Endothelial cell of umbilical vein (primary cell): ENCODE results near the gene KIF4A. TPM values are rescaled to one million over a fixed set of nuclear protein-coding genes. Genes with fewer than 3 reads are reported as not detected.

ENCODE experiments used
- BruUV-seq: library from RNA; stranded (reverse); fragments of 400-500 nt; replicated peaks from 2 replicates; lab custom pipeline; 2021; lab: Mats Ljungman, UMichigan
- CTCF ChIA-PET: fragments of 300-600, 350-600 bp; sonication (Branson Sonifier 250); formaldehyde crosslinking; loops from one replicate; lab custom pipeline; 2021; ENCODE audit warnings: antibody characterized with exemption, inconsistent platforms; lab: Charles Lee
- POLR2A ChIA-PET: fragments of 300-600, 350-600 bp; sonication (Branson Sonifier 250); formaldehyde crosslinking; loops from one replicate; lab custom pipeline; 2021; ENCODE audit warnings: antibody characterized with exemption, inconsistent platforms; lab: Charles Lee
- DNase-seq: peaks from one replicate; pipeline ENCODE4 v3.0.0-alpha.2; 2011; ENCODE audit warnings: low read depth, low spot score
- FAIRE-seq: peaks from 2 replicates; lab custom pipeline; 2011; peaks lifted over from hg19 to GRCh38; lab: Jason Lieb, UNC
- H2AFZ ChIP-seq: 2 replicates; pipeline ENCODE4 v1.6.0; 2012; ENCODE audit warnings: low read depth, low read length, control low read depth, inconsistent platforms
- H3K27ac ChIP-seq: 2 replicates; pipeline ENCODE4 v1.5.1; 2011; ENCODE audit warnings: low read depth, mild to moderate bottlenecking, control low read depth, low read length, moderate library complexity; ENCODE audit not compliant: insufficient read depth
- H3K27me3 ChIP-seq, 2 experiments: 2 replicates each; pipeline versions ENCODE4 v1.6.0 to v1.6.1; 2011; ENCODE audit warnings: low read length in 2 of 2, mixed read lengths in 1 of 2; ENCODE audit not compliant: control insufficient read depth in 2 of 2, insufficient read depth in 2 of 2
- H3K36me3 ChIP-seq, 2 experiments: 2 replicates in 1 of 2; 3 replicates in 1 of 2; pipeline ENCODE4 v1.5.1; 2011; ENCODE audit warnings: low read length in 2 of 2, mild to moderate bottlenecking in 1 of 2, moderate library complexity in 1 of 2; ENCODE audit not compliant: control insufficient read depth in 2 of 2, insufficient read depth in 2 of 2; ENCODE audit errors: extremely low read depth in 1 of 2
- H3K4me1 ChIP-seq: 3 replicates; pipeline ENCODE4 v1.5.1; 2011; ENCODE audit warnings: mild to moderate bottlenecking, low read length; ENCODE audit not compliant: control insufficient read depth, insufficient read depth; ENCODE audit errors: extremely low read depth
- H3K4me2 ChIP-seq: 2 replicates; pipeline ENCODE4 v1.6.1; 2011; ENCODE audit warnings: low read length, control low read depth, mixed read lengths; ENCODE audit not compliant: insufficient read depth
- H3K4me3 ChIP-seq, 3 experiments: fragments of 200-600 bp in 1 of 3; sonication (generic), shearing (Covaris generic) in 1 of 3; replicated peaks in 1 of 3; 2 replicates each; pipeline ENCODE4 v1.5.1; 2011 to 2016; ENCODE audit warnings: control low read depth in 3 of 3, low read length in 3 of 3, mild to moderate bottlenecking in 2 of 3, inconsistent platforms in 1 of 3, low read depth in 1 of 3, moderate library complexity in 1 of 3; ENCODE audit not compliant: insufficient read depth in 1 of 3
- H3K79me2 ChIP-seq: 2 replicates; pipeline ENCODE4 v1.6.0; 2012; ENCODE audit warnings: low read length, inconsistent platforms; ENCODE audit not compliant: control insufficient read depth, insufficient read depth
- H3K9ac ChIP-seq: replicated peaks from 2 replicates; pipeline ENCODE3; 2011; ENCODE audit warnings: low read length, control low read depth; ENCODE audit not compliant: insufficient read depth; ENCODE audit errors: extremely low read depth
- H3K9me1 ChIP-seq: replicated peaks from 3 replicates; pipeline ENCODE4 v1.6.0; 2011; ENCODE audit warnings: mild to moderate bottlenecking, low read length; ENCODE audit not compliant: control insufficient read depth, insufficient read depth; ENCODE audit errors: extremely low read depth
- H3K9me3 ChIP-seq: replicated peaks from 2 replicates; pipeline ENCODE4 v1.5.1; 2012; ENCODE audit warnings: low read length, inconsistent platforms; ENCODE audit not compliant: control insufficient read depth, insufficient read depth
- H4K20me1 ChIP-seq: replicated peaks from 2 replicates; pipeline ENCODE3; 2011; ENCODE audit warnings: mild to moderate bottlenecking, low read length; ENCODE audit not compliant: control insufficient read depth, insufficient read depth; ENCODE audit errors: extremely low read depth
- EZH2 ChIP-seq: IDR thresholded peaks from 2 replicates; pipeline ENCODE4 v1.6.1; 2012; ENCODE audit warnings: borderline replicate concordance, low read depth, mild to moderate bottlenecking, moderate library complexity, low read length, inconsistent platforms; ENCODE audit not compliant: severe bottlenecking
- GATA2 ChIP-seq: IDR thresholded peaks from 2 replicates; pipeline ENCODE4 v1.7.0; 2011; ENCODE audit warnings: low read depth, mild to moderate bottlenecking, moderate library complexity, mixed read lengths, low read length; ENCODE audit not compliant: insufficient read length, insufficient read depth
- MYC ChIP-seq: IDR thresholded peaks from one replicate; pipeline ENCODE4 v1.6.1; 2011; ENCODE audit warnings: mild to moderate bottlenecking, low read depth, low read length
- POLR2AphosphoS5 ChIP-seq: IDR thresholded peaks from 2 replicates; pipeline ENCODE4 v1.6.1; 2012; ENCODE audit warnings: low read depth, mild to moderate bottlenecking, control low read depth, low read length, moderate library complexity; ENCODE audit not compliant: insufficient read depth
- dilution Hi-C: fragments of 300-500 bp; cut with MboI; formaldehyde crosslinking; loops from one replicate; pipeline ENCODE4 v1.15.0; 2019; ENCODE audit warnings: low sequenced_read_pairs; ENCODE audit not compliant: extremely low pct_ligation_motif_present
- intact Hi-C: fragments of 100-400 bp; cut with micrococcal nuclease; formaldehyde crosslinking; loops from one replicate; pipeline ENCODE4 v1.10.0; 2022
- polyA plus RNA-seq, 4 experiments: library from polyadenylated mRNA; depleted of rRNA in 3 of 4; stranded (reverse) in 3 of 4; unstranded in 1 of 4; fragments of >200 nt; gene quantifications; 2 replicates each; pipeline versions ENCODE4 v1.2.1 to v1.2.3, GENCODE V29; 2011 to 2012; ENCODE audit warnings: missing spikeins in 1 of 4
- total RNA-seq: library from RNA; stranded (reverse); gene quantifications from 2 replicates; pipeline ENCODE4 v1.2.3, GENCODE V29; 2021
- TF ChIP-seq, protein P1 (sequence below): IDR thresholded peaks from 2 replicates; pipeline ENCODE4 v1.6.1; 2011; ENCODE audit not compliant: insufficient read depth, insufficient read length
- TF ChIP-seq, protein P2 (sequence below), 2 donors: IDR thresholded peaks; 1 replicate in 1 of 2; 2 replicates in 1 of 2; pipeline ENCODE4 v1.5.1; 2011; ENCODE audit warnings: low read length in 2 of 2, mild to moderate bottlenecking in 2 of 2, moderate library complexity in 2 of 2, control low read depth in 1 of 2, inconsistent platforms in 1 of 2, low read depth in 1 of 2; ENCODE audit not compliant: insufficient read depth in 1 of 2; ENCODE audit errors: extremely low read depth in 1 of 2

KIF4A gene
- total and polyA plus RNA-seq, 2 donors (not counting 3 experiments of a cell fraction or from before 2014, with no cell fraction given): 9.6 to 41.3 TPM

DNA sequence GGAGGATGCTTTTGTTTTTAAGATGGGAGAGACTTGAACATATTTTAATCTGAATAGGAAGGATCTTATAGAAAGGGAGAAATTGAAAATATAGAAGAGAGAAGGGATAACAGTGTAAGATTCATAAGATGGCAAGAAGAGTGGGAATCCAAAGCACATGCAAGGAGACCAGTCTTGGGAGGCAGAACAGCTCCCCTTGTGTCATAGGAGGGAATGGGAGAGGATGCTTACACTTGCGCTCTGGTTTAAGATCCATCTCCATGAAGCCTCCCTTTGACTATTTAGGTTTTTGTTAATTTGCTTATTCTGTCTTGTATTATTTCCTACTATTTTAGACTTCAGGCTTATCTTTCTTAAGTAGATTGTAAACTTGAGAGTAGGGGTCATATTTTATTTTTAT, 42.7 kb downstream of the KIF4A start:
- Histone ChIP-seq H3K4me1 (no peaks in the 10 kb centered on the region), H4K20me1 (no peaks in the 10 kb centered on the region), H3K79me2 (no peaks in the 10 kb centered on the region), H3K9ac (no peak overlapping the region), H2AFZ (no peak overlapping the region), H3K27me3 (no peaks in the 10 kb centered on the region), H3K9me3 (no peaks in the 10 kb centered on the region), H3K9me1 (no peaks in the 10 kb centered on the region), H3K4me2 (no peak overlapping the region), H3K27ac (no peak overlapping the region), H3K36me3 (no peaks in the 10 kb centered on the region), H3K4me3 (no peak overlapping the region)
- ChIA-PET CTCF (no interaction called here), POLR2A (no interaction called here)
- intact Hi-C loops: no loop called here
- DNase-seq (no peak), FAIRE-seq (no peak)
- TF ChIP-seq MYC (no peak), GATA2 (no peak), POLR2AphosphoS5 (no peak), EZH2 (no peak)
- TF ChIP-seq, protein P1, sequence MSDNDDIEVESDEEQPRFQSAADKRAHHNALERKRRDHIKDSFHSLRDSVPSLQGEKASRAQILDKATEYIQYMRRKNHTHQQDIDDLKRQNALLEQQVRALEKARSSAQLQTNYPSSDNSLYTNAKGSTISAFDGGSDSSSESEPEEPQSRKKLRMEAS: no peak
- TF ChIP-seq, protein P2, sequence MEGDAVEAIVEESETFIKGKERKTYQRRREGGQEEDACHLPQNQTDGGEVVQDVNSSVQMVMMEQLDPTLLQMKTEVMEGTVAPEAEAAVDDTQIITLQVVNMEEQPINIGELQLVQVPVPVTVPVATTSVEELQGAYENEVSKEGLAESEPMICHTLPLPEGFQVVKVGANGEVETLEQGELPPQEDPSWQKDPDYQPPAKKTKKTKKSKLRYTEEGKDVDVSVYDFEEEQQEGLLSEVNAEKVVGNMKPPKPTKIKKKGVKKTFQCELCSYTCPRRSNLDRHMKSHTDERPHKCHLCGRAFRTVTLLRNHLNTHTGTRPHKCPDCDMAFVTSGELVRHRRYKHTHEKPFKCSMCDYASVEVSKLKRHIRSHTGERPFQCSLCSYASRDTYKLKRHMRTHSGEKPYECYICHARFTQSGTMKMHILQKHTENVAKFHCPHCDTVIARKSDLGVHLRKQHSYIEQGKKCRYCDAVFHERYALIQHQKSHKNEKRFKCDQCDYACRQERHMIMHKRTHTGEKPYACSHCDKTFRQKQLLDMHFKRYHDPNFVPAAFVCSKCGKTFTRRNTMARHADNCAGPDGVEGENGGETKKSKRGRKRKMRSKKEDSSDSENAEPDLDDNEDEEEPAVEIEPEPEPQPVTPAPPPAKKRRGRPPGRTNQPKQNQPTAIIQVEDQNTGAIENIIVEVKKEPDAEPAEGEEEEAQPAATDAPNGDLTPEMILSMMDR (IDR thresholded peaks at IDR 0.05; ENCODE audit: extremely low read depth in 1 of 2, insufficient read depth in 1 of 2, low read depth in 1 of 2, low read length in 2 of 2): no peak
- BruUV-seq: no TSS peak
- dilution Hi-C loops: no loop called here
